ENCODE results near the gene FBXL14. TPM values are rescaled to one million over a fixed set of nuclear protein-coding genes. Genes with fewer than 3 reads are reported as not detected.
A peak's percentile ranks its signal among the peaks of the same experiment; 100 is the strongest.

The FBXL14 gene
- total and polyA plus RNA-seq, 4 donors: 4.4 to 23.0 (median 13.1) TPM

GRCh38 chr12:1519642-1520041 is 74.7 kb downstream of the FBXL14 start:
- Histone ChIP-seq H3K27me3 (ENCODE audit: control insufficient read depth in 3 of 3, insufficient read depth in 3 of 3, low read length in 2 of 3) (no peaks in the 10 kb centered on the region), H3K9ac (ENCODE audit: insufficient read depth in 1 of 2, low read length in 2 of 2) (no peak overlapping the region), H3K36me3 (ENCODE audit: control insufficient read depth in 4 of 4, insufficient read depth in 4 of 4, low read length in 4 of 4) (no peaks in the 10 kb centered on the region), H3K27ac (ENCODE audit: low read depth in 1 of 2, low read length in 1 of 2) (no peak overlapping the region), H3K4me1 (ENCODE audit: control insufficient read depth in 5 of 5, insufficient read depth in 5 of 5, low read length in 5 of 5) (peaks cover 0 to 11% (median 0%) of the 10 kb centered on the region in 5 donors), H3K4me3 (no peak overlapping the region), H3K9me3 (ENCODE audit: control insufficient read depth in 4 of 4, insufficient read depth in 3 of 4, low read length in 3 of 4) (peaks cover 0 to 3% (median 0%) of the 10 kb centered on the region in 4 donors)
- no peak for ATAC-seq (ENCODE audit: insufficient read depth, low FRiP score)
- no peak for TF ChIP-seq CTCF (IDR thresholded peaks at IDR 0.05; ENCODE audit: control extremely low read depth, extremely low read depth)
- DNase-seq: no peak
- 50 to 78% methylated on average over 5 of the region's 5 CpGs for WGBS, 2 donors

DNA sequence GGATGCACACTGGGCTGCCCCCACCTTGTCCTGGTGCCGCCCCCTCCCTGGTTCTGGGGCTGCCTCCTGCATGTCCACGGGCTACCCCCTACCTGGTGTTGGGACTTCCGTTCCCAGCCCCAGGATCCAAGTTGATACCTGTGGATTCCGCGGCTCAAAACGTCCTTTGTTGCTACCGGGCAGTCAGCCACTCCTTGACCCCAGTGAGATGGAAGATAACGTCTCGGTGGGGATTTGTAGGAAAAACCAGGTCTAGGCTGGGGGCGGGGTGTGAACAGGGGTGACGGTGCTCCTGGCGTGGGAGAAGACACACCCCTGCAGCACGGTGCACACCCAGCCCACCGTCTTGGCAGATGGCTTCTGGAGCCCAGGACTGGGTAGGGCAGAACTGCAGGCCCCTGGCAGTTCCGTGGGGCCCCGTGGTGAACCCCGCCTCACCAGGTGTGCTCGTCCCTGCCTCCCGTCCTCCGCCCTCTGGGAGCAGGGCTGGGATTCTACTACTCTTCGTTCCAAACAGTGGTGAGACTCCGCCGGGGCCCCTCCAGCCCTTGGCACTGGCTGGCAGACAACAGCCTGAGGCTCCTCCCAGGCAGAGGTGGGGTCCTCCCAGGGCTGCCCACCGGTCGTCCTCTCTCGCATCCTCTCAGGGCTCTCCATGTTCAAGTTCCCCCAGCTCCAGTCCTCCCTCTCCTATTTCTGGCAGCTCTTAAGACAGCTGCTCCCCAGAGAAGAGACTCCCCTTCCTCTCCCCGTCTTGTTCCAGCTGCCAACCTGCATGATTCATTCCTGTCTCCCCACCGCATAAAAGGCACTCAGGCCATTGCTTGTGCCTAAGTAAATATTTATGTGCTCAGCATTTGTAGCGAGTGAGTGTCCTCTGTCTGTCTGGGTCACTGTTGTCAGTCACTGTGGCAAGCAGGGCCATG is 75.5 kb downstream of the FBXL14 start:
- ATAC-seq (ENCODE audit: insufficient read depth, low FRiP score): peak; percentile 74
- no peak for DNase-seq
- no peaks in the 10 kb centered on the region for H3K27me3 ChIP-seq (ENCODE audit: control insufficient read depth in 3 of 3, insufficient read depth in 3 of 3, low read length in 2 of 3)
- no peaks in the 10 kb centered on the region for H3K36me3 ChIP-seq (ENCODE audit: control insufficient read depth in 4 of 4, insufficient read depth in 4 of 4, low read length in 4 of 4)
- H3K9ac ChIP-seq (ENCODE audit: insufficient read depth in 1 of 2, low read length in 2 of 2): no peak overlapping the region
- WGBS, 2 donors: 42 to 65% methylated on average over 29 of the region's 29 CpGs
- TF ChIP-seq CTCF (IDR thresholded peaks at IDR 0.05; ENCODE audit: control extremely low read depth, extremely low read depth): no peak
- H3K4me3 ChIP-seq: no peak overlapping the region
- peaks cover 0 to 11% (median 0%) of the 10 kb centered on the region in 5 donors for H3K4me1 ChIP-seq (ENCODE audit: control insufficient read depth in 5 of 5, insufficient read depth in 5 of 5, low read length in 5 of 5)
- H3K9me3 ChIP-seq (ENCODE audit: control insufficient read depth in 4 of 4, insufficient read depth in 3 of 4, low read length in 3 of 4): peaks cover 0 to 3% (median 0%) of the 10 kb centered on the region in 4 donors
- no peak overlapping the region for H3K27ac ChIP-seq (ENCODE audit: low read depth in 1 of 2, low read length in 1 of 2)

- Histone ChIP-seq H3K9me3 (ENCODE audit: control insufficient read depth in 4 of 4, insufficient read depth in 3 of 4, low read length in 3 of 4) (peaks cover 0 to 3% (median 0%) of the 10 kb centered on the region in 4 donors), H3K4me1 (ENCODE audit: control insufficient read depth in 5 of 5, insufficient read depth in 5 of 5, low read length in 5 of 5) (peaks cover 0 to 11% (median 0%) of the 10 kb centered on the region in 5 donors), H3K27ac (ENCODE audit: low read depth in 1 of 2, low read length in 1 of 2) (no peak overlapping the region), H3K4me3 (no peak overlapping the region), H3K36me3 (ENCODE audit: control insufficient read depth in 4 of 4, insufficient read depth in 4 of 4, low read length in 4 of 4) (no peaks in the 10 kb centered on the region), H3K27me3 (ENCODE audit: control insufficient read depth in 3 of 3, insufficient read depth in 3 of 3, low read length in 2 of 3) (no peaks in the 10 kb centered on the region), H3K9ac (ENCODE audit: insufficient read depth in 1 of 2, low read length in 2 of 2) (no peak overlapping the region)
- 77 to 84% methylated on average over 8 of the region's 8 CpGs for WGBS, 2 donors
- DNase-seq: no peak
- no peak for ATAC-seq (ENCODE audit: insufficient read depth, low FRiP score)
- TF ChIP-seq CTCF (IDR thresholded peaks at IDR 0.05; ENCODE audit: control extremely low read depth, extremely low read depth): no peak
Measured at GRCh38 chr12:1517734-1518525, 76.5 kb downstream of the FBXL14 start.
